Common myeloid progenitor, CD34-positive (primary cell): ENCODE data around the gene WWP2.
"Not testable (repeated sequence)": the region's sequence is repeated elsewhere in the genome, so short reads cannot be mapped to it uniquely, and the experiment has no call there.

Experiments
- CTCF ChIA-PET: fragments of 350-600 bp; sonication (Branson Sonifier 250); formaldehyde crosslinking; loops from one replicate; lab custom pipeline; 2021; ENCODE audit warnings: antibody characterized with exemption; lab: Charles Lee
- POLR2A ChIA-PET: fragments of 350-600 bp; sonication (Branson Sonifier 250); formaldehyde crosslinking; loops from one replicate; lab custom pipeline; 2021; ENCODE audit warnings: antibody characterized with exemption; lab: Charles Lee
- DNase-seq, 3 donors: peaks; one replicate each; pipeline versions ENCODE4 v3.0.0 to v3.0.0-alpha.2; 2013
- H3K27ac ChIP-seq, 2 experiments: 1 replicate in 1 of 2; 2 replicates in 1 of 2; pipeline ENCODE4 v1.7.0; 2013; ENCODE audit warnings: inconsistent platforms in 2 of 2, low read length in 2 of 2, mild to moderate bottlenecking in 2 of 2, low read depth in 1 of 2, moderate library complexity in 1 of 2; ENCODE audit not compliant: severe bottlenecking in 2 of 2, insufficient read depth in 1 of 2, poor library complexity in 1 of 2
- H3K27me3 ChIP-seq, 5 experiments: replicated peaks in 2 of 5; 1 replicate in 3 of 5; 2 replicates in 2 of 5; pipeline versions ENCODE4 v1.6.1 to v1.7.0; 2013; ENCODE audit warnings: low read length in 4 of 5, mild to moderate bottlenecking in 2 of 5, moderate library complexity in 2 of 5, inconsistent platforms in 1 of 5; ENCODE audit not compliant: insufficient read depth in 5 of 5, control insufficient read depth in 4 of 5
- H3K36me3 ChIP-seq, 4 experiments: 1 replicate in 2 of 4; 2 replicates in 2 of 4; pipeline versions ENCODE4 v1.6.1 to v1.7.0; 2013; ENCODE audit warnings: low read length in 3 of 4, control low read depth in 1 of 4, mild to moderate bottlenecking in 1 of 4; ENCODE audit not compliant: control insufficient read depth in 4 of 4, insufficient read depth in 4 of 4
- H3K4me1 ChIP-seq, 4 experiments: 1 replicate in 3 of 4; 2 replicates in 1 of 4; pipeline versions ENCODE4 v1.6.1 to v1.7.1; 2013; ENCODE audit warnings: low read length in 3 of 4, mild to moderate bottlenecking in 3 of 4, control low read depth in 1 of 4, inconsistent platforms in 1 of 4, moderate library complexity in 1 of 4; ENCODE audit not compliant: control insufficient read depth in 4 of 4, insufficient read depth in 4 of 4; ENCODE audit errors: control extremely low read depth in 1 of 4
- H3K4me3 ChIP-seq, 7 experiments: 1 replicate in 4 of 7; 2 replicates in 3 of 7; pipeline versions ENCODE4 v1.5.1 to v1.7.0; 2013; ENCODE audit warnings: mild to moderate bottlenecking in 7 of 7, low read length in 6 of 7, moderate library complexity in 6 of 7, inconsistent platforms in 2 of 7, low read depth in 2 of 7, control low read depth in 1 of 7; ENCODE audit not compliant: insufficient read depth in 4 of 7, control insufficient read depth in 1 of 7; ENCODE audit errors: extremely low read depth in 1 of 7
- H3K9me3 ChIP-seq, 5 experiments: 1 replicate in 4 of 5; 2 replicates in 1 of 5; pipeline versions ENCODE4 v1.6.1 to v1.7.1; 2013; ENCODE audit warnings: low read length in 4 of 5, mild to moderate bottlenecking in 2 of 5, inconsistent platforms in 1 of 5, low read depth in 1 of 5, moderate library complexity in 1 of 5; ENCODE audit not compliant: control insufficient read depth in 4 of 5, insufficient read depth in 2 of 5; ENCODE audit errors: control extremely low read depth in 1 of 5
- WGBS: methylation state at CpG from one replicate; pipeline ENCODE4 v1.1.5; 2013; ENCODE audit not compliant: insufficient coverage; 5-methylcytosine and 5-hydroxymethylcytosine counted together

Gene WWP2

GRCh38 chr16:69791391-69791847, 29.3 kb downstream of the WWP2 start:
- H3K4me1 ChIP-seq, H3K4me3 ChIP-seq, H3K27ac ChIP-seq, DNase-seq, H3K27me3 ChIP-seq, POLR2A ChIA-PET, H3K9me3 ChIP-seq: not testable (repeated sequence)
- peaks cover 8 to 32% (median 21%) of the 10 kb centered on the region in 4 experiments for H3K36me3 ChIP-seq
- CTCF ChIA-PET: interaction anchor here (1.4 to 1.7 kb wide), 3 partner anchors 15 to 141 kb away, joined by 4 to 10 read pairs (median 5); no protein-coding TSS in a partner anchor
- 100% methylated on average over 5 of the region's 6 CpGs for WGBS

- H3K27ac ChIP-seq: no peak overlapping the region
- DNase-seq: peak; percentile 18 to 57 (median 36)
- 44% methylated on average over 2 of the region's 4 CpGs for WGBS
- POLR2A ChIA-PET: no interaction called here
- CTCF ChIA-PET: interaction anchor here (0.7 to 4.1 kb wide), 6 partner anchors 17 to 137 kb away, joined by 3 to 24 read pairs (median 3); partner anchors contain the start of genes NOB1 and NQO1
- H3K9me3 ChIP-seq: no peaks in the 10 kb centered on the region
- peaks cover 3 to 26% (median 11%) of the 10 kb centered on the region in 4 experiments for H3K36me3 ChIP-seq
- peaks cover 0 to 2% (median 0%) of the 10 kb centered on the region in 4 experiments for H3K4me1 ChIP-seq
- no peaks in the 10 kb centered on the region for H3K27me3 ChIP-seq
- no peak overlapping the region for H3K4me3 ChIP-seq
These were observed 31.4 kb downstream of the WWP2 start for GRCh38 chr16:69793526-69793925.

GRCh38 chr16:69794486-69794885, 32.4 kb downstream of the WWP2 start:
- peaks cover 0 to 2% (median 0%) of the 10 kb centered on the region in 4 experiments for H3K4me1 ChIP-seq
- POLR2A ChIA-PET: no interaction called here
- H3K9me3 ChIP-seq: no peaks in the 10 kb centered on the region
- H3K27me3 ChIP-seq: no peaks in the 10 kb centered on the region
- WGBS: 100% methylated on average over 1 of the region's 2 CpGs
- CTCF ChIA-PET: interaction anchor here (0.7 to 4.1 kb wide), 7 partner anchors 12 to 136 kb away, joined by 3 to 24 read pairs (median 3); partner anchors contain the start of genes NOB1 and NQO1
- H3K27ac ChIP-seq: no peak overlapping the region
- DNase-seq: no peak
- no peak overlapping the region for H3K4me3 ChIP-seq
- H3K36me3 ChIP-seq: peaks cover 5 to 30% (median 13%) of the 10 kb centered on the region in 4 experiments

- H3K27ac ChIP-seq: no peak overlapping the region
- POLR2A ChIA-PET: no interaction called here
- WGBS: 83% methylated on average over 16 of the region's 19 CpGs
- CTCF ChIA-PET: interaction anchor here (0.6 to 4.1 kb wide), 19 partner anchors 10 to 136 kb away, joined by 3 to 24 read pairs (median 3); no protein-coding TSS in a partner anchor
- no peaks in the 10 kb centered on the region for H3K9me3 ChIP-seq
- no peaks in the 10 kb centered on the region for H3K27me3 ChIP-seq
- H3K4me3 ChIP-seq: no peak overlapping the region
- peaks cover 0 to 2% (median 0%) of the 10 kb centered on the region in 4 experiments for H3K4me1 ChIP-seq
- DNase-seq: peak; percentile 34 to 68 (median 67)
- peaks cover 9 to 32% (median 19%) of the 10 kb centered on the region in 4 experiments for H3K36me3 ChIP-seq
These were observed 34.4 kb downstream of the WWP2 start for GRCh38 chr16:69796285-69797118.

GRCh38 chr16:69798466-69798865, 36.3 kb downstream of the WWP2 start:
- Histone ChIP-seq H3K4me1 (no peaks in the 10 kb centered on the region), H3K36me3 (peaks cover 11 to 25% (median 18%) of the 10 kb centered on the region in 4 experiments), H3K27me3 (no peaks in the 10 kb centered on the region), H3K27ac (no peak overlapping the region), H3K9me3 (no peaks in the 10 kb centered on the region), H3K4me3 (no peak overlapping the region)
- CTCF ChIA-PET: interaction anchor here (0.7 to 1.3 kb wide), 2 partner anchors 103 to 132 kb away, joined by 3 read pairs; no protein-coding TSS in a partner anchor
- DNase-seq: no peak
- POLR2A ChIA-PET: no interaction called here
- WGBS: 98% methylated on average over 7 of the region's 8 CpGs

- CTCF ChIA-PET: no interaction called here
- H3K27me3 ChIP-seq: no peaks in the 10 kb centered on the region
- H3K4me1 ChIP-seq: no peaks in the 10 kb centered on the region
- DNase-seq: no peak
- H3K27ac ChIP-seq: no peak overlapping the region
- H3K9me3 ChIP-seq: no peaks in the 10 kb centered on the region
- 97% methylated on average over 10 of the region's 11 CpGs for WGBS
- H3K4me3 ChIP-seq: no peak overlapping the region
- POLR2A ChIA-PET: no interaction called here
- peaks cover 7 to 29% (median 24%) of the 10 kb centered on the region in 4 experiments for H3K36me3 ChIP-seq
These were observed 37.5 kb downstream of the WWP2 start for GRCh38 chr16:69799611-69800031.
